A673 (cell line): Measurements from ENCODE around the gene UNC79. TPM values are rescaled to one million over a fixed set of nuclear protein-coding genes. Genes with fewer than 3 reads are reported as not detected.

Experiments
- BruUV-seq: library from RNA; stranded (reverse); fragments of 400-500 nt; replicated peaks from 2 replicates; lab custom pipeline; 2021; lab: Mats Ljungman, UMichigan
- CTCF ChIA-PET: fragments of 300-600 bp; sonication (Branson Sonifier 250); formaldehyde crosslinking; loops from one replicate; lab custom pipeline; 2022; ENCODE audit warnings: antibody characterized with exemption; lab: Charles Lee
- POLR2A ChIA-PET: fragments of 300-600 bp; sonication (Branson Sonifier 250); formaldehyde crosslinking; loops from one replicate; lab custom pipeline; 2022; ENCODE audit warnings: antibody characterized with exemption; ENCODE audit not compliant: low non-redundant PET; lab: Charles Lee
- DNase-seq: peaks from one replicate; pipeline ENCODE4 v3.0.0-alpha.2; 2015; ENCODE audit warnings: low spot score
- H3K27ac ChIP-seq: fragments of 200-600 bp; sonication (generic); 2 replicates; pipeline ENCODE4 v1.5.1; 2016; ENCODE audit warnings: mixed run types, low read depth, mild to moderate bottlenecking, mixed read lengths, antibody characterized with exemption, low read length; ENCODE audit not compliant: poor library complexity, severe bottlenecking
- H3K27me3 ChIP-seq: fragments of 200-600 bp; sonication (generic); replicated peaks from 2 replicates; pipeline ENCODE4 v1.6.1; 2017; ENCODE audit warnings: mixed run types, low read depth, mild to moderate bottlenecking, mixed read lengths, antibody characterized with exemption, low read length; ENCODE audit not compliant: insufficient read depth, poor library complexity
- H3K36me3 ChIP-seq: fragments of 200-600 bp; sonication (generic); 2 replicates; pipeline ENCODE4 v1.6.1; 2016; ENCODE audit warnings: mixed run types, mild to moderate bottlenecking, mixed read lengths, antibody characterized with exemption, low read length; ENCODE audit not compliant: insufficient read depth, poor library complexity, severe bottlenecking
- H3K4me1 ChIP-seq: fragments of 200-600 bp; sonication (generic); 2 replicates; pipeline ENCODE4 v1.6.1; 2017; ENCODE audit warnings: mixed run types, mild to moderate bottlenecking, mixed read lengths, antibody characterized with exemption, low read length; ENCODE audit not compliant: insufficient read depth, poor library complexity, severe bottlenecking
- H3K4me3 ChIP-seq: fragments of 200-600 bp; sonication (generic); 2 replicates; pipeline ENCODE4 v1.5.1; 2016; ENCODE audit warnings: low read depth, mixed run types, mild to moderate bottlenecking, mixed read lengths, low read length; ENCODE audit not compliant: poor library complexity, severe bottlenecking
- H3K9me3 ChIP-seq: fragments of 200-600 bp; sonication (generic); 2 replicates; pipeline ENCODE4 v1.6.1; 2016; ENCODE audit warnings: mixed run types, low read depth, mild to moderate bottlenecking, mixed read lengths, antibody characterized with exemption, low read length; ENCODE audit not compliant: poor library complexity, severe bottlenecking
- CTCF ChIP-seq: fragments of 300-800, 200-600 bp; sonication (generic); conservative IDR thresholded peaks from 2 replicates; pipeline ENCODE4 v1.5.1; 2017; ENCODE audit warnings: low read depth, mild to moderate bottlenecking, antibody characterized with exemption, low read length, moderate library complexity, mixed read lengths
- EZH2 ChIP-seq: fragments of 200-600 bp; sonication (generic); IDR thresholded peaks from 2 replicates; pipeline ENCODE4 v1.6.1; 2017; ENCODE audit warnings: borderline replicate concordance, low read depth, mild to moderate bottlenecking, mixed read lengths, antibody characterized with exemption, low read length; ENCODE audit not compliant: poor library complexity, severe bottlenecking
- intact Hi-C: fragments of 100-400 bp; cut with micrococcal nuclease; formaldehyde crosslinking; loops from one replicate; pipeline ENCODE4 v1.10.0; 2022; ENCODE audit not compliant: unreplicated experiment
- total RNA-seq: library from RNA; stranded (reverse); gene quantifications from 2 replicates; pipeline ENCODE4 v1.2.3, GENCODE V29; 2021

Gene UNC79
- total RNA-seq, 1 experiment from 2014 or later = 0.15 TPM

- no peak overlapping the region for H3K27ac ChIP-seq
- ChIA-PET CTCF (no interaction called here), POLR2A (no interaction called here)
- H3K36me3 ChIP-seq = no peaks in the 10 kb centered on the region
- H3K27me3 ChIP-seq = peaks cover 11% of the 10 kb centered on the region
- H3K9me3 ChIP-seq = no peaks in the 10 kb centered on the region
- intact Hi-C loops = no loop called here
- TF ChIP-seq EZH2 (no peak), CTCF (no peak)
- no peak for DNase-seq
- BruUV-seq = no TSS peak
- no peak overlapping the region for H3K4me3 ChIP-seq
- H3K4me1 ChIP-seq = no peaks in the 10 kb centered on the region
These were observed 278.5 kb downstream of the UNC79 start for GRCh38 chr14:93709249-93709648.

GRCh38 chr14:93712079-93712837, 281.5 kb downstream of the UNC79 start:
- H3K9me3 ChIP-seq = no peaks in the 10 kb centered on the region
- H3K4me3 ChIP-seq = no peak overlapping the region
- POLR2A ChIA-PET = no interaction called here
- intact Hi-C loops = no loop called here
- CTCF ChIA-PET = no interaction called here
- no peaks in the 10 kb centered on the region for H3K36me3 ChIP-seq
- no peak for TF ChIP-seq EZH2
- no peak for TF ChIP-seq CTCF
- no peaks in the 10 kb centered on the region for H3K4me1 ChIP-seq
- no peak for DNase-seq
- no TSS peak for BruUV-seq
- H3K27me3 ChIP-seq = peaks cover 8% of the 10 kb centered on the region
- no peak overlapping the region for H3K27ac ChIP-seq

- BruUV-seq = no TSS peak
- no peak overlapping the region for H3K27ac ChIP-seq
- H3K9me3 ChIP-seq = no peaks in the 10 kb centered on the region
- H3K27me3 ChIP-seq = peaks cover 3% of the 10 kb centered on the region
- H3K4me3 ChIP-seq = no peak overlapping the region
- no peaks in the 10 kb centered on the region for H3K36me3 ChIP-seq
- no peak for DNase-seq
- intact Hi-C loops = no loop called here
- ChIA-PET CTCF (no interaction called here), POLR2A (no interaction called here)
- TF ChIP-seq CTCF (no peak), EZH2 (no peak)
- no peaks in the 10 kb centered on the region for H3K4me1 ChIP-seq
These were observed 282.3 kb downstream of the UNC79 start for GRCh38 chr14:93712838-93713724.
